ENCODE measurements around the gene PPM1F.

Gene PPM1F

GRCh38 chr22:21968452-21969129 lies 15.9 kb upstream of the PPM1F start:
- TF ChIP-seq OSR1 (CRISPR knock-in tag; IDR thresholded peaks at IDR 0.05): no peak
- TF ChIP-seq, protein P1, sequence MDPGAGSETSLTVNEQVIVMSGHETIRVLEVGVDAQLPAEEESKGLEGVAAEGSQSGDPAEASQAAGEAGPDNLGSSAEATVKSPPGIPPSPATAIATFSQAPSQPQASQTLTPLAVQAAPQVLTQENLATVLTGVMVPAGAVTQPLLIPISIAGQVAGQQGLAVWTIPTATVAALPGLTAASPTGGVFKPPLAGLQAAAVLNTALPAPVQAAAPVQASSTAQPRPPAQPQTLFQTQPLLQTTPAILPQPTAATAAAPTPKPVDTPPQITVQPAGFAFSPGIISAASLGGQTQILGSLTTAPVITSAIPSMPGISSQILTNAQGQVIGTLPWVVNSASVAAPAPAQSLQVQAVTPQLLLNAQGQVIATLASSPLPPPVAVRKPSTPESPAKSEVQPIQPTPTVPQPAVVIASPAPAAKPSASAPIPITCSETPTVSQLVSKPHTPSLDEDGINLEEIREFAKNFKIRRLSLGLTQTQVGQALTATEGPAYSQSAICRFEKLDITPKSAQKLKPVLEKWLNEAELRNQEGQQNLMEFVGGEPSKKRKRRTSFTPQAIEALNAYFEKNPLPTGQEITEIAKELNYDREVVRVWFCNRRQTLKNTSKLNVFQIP (CRISPR knock-in tag; IDR thresholded peaks at IDR 0.05; ENCODE audit: borderline replicate concordance, low read depth): no peak
- no peak for TF ChIP-seq ZFP30 (CRISPR knock-in tag; IDR thresholded peaks at IDR 0.05)
- no peak for TF ChIP-seq TOX (CRISPR knock-in tag; IDR thresholded peaks at IDR 0.05; ENCODE audit: borderline replicate concordance)
- no peak for TF ChIP-seq CSDC2 (CRISPR knock-in tag; IDR thresholded peaks at IDR 0.05)
- no peak for ATAC-seq

DNA sequence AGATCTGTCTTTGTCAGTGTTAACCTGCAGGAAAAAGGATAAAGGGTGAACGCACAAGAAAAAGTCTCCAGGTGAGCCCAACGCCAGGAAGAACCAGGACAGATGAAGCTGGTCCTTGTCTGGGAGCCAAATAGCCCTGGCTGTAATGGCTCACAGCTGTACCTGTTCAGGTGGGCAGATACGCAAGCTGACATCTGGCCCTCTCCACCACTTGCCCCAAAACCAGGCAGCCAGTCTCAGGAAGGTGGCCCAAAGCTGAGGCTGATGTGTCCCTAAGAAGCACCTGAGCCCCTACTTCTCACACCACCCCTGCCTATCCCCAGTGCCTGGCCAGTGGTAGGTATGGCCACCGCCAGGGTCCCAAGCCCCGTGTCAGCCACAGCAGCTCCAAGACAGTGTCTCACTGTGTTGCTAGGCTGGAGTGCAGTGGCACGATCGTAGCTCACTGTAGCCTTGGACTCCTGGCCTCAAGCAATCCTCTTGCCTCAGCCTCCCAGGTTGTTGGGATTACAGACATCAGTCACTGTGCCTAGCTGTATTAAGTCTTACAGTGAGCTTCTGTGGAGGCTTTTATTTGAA lies 15.1 kb upstream of the PPM1F start:
- TF ChIP-seq ZFP3 (CRISPR knock-in tag; IDR thresholded peaks at IDR 0.05) (no peak), OSR1 (CRISPR knock-in tag; IDR thresholded peaks at IDR 0.05) (no peak), PPARA (CRISPR knock-in tag; IDR thresholded peaks at IDR 0.05; ENCODE audit: borderline replicate concordance) (no peak), GLIS3 (CRISPR knock-in tag; IDR thresholded peaks at IDR 0.05) (no peak), ZNF565 (CRISPR knock-in tag; conservative IDR thresholded peaks at IDR 0.05; ENCODE audit: low read depth) (no peak), ZC3H10 (CRISPR knock-in tag; IDR thresholded peaks at IDR 0.05) (no peak), ISL1 (CRISPR knock-in tag; IDR thresholded peaks at IDR 0.05) (no peak), BACH2 (CRISPR knock-in tag; IDR thresholded peaks at IDR 0.05; ENCODE audit: borderline replicate concordance) (no peak), ESRRG (CRISPR knock-in tag; IDR thresholded peaks at IDR 0.05) (no peak), ZFP30 (CRISPR knock-in tag; IDR thresholded peaks at IDR 0.05) (no peak), TOX (CRISPR knock-in tag; IDR thresholded peaks at IDR 0.05; ENCODE audit: borderline replicate concordance) (no peak), ZNF8 (CRISPR knock-in tag; IDR thresholded peaks at IDR 0.05) (no peak), TSHZ2 (CRISPR knock-in tag; IDR thresholded peaks at IDR 0.05) (no peak)
- TF ChIP-seq, protein P2, sequence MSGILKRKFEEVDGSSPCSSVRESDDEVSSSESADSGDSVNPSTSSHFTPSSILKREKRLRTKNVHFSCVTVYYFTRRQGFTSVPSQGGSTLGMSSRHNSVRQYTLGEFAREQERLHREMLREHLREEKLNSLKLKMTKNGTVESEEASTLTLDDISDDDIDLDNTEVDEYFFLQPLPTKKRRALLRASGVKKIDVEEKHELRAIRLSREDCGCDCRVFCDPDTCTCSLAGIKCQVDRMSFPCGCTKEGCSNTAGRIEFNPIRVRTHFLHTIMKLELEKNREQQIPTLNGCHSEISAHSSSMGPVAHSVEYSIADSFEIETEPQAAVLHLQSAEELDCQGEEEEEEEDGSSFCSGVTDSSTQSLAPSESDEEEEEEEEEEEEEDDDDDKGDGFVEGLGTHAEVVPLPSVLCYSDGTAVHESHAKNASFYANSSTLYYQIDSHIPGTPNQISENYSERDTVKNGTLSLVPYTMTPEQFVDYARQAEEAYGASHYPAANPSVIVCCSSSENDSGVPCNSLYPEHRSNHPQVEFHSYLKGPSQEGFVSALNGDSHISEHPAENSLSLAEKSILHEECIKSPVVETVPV (CRISPR knock-in tag; IDR thresholded peaks at IDR 0.05): no peak
- TF ChIP-seq, protein P3, sequence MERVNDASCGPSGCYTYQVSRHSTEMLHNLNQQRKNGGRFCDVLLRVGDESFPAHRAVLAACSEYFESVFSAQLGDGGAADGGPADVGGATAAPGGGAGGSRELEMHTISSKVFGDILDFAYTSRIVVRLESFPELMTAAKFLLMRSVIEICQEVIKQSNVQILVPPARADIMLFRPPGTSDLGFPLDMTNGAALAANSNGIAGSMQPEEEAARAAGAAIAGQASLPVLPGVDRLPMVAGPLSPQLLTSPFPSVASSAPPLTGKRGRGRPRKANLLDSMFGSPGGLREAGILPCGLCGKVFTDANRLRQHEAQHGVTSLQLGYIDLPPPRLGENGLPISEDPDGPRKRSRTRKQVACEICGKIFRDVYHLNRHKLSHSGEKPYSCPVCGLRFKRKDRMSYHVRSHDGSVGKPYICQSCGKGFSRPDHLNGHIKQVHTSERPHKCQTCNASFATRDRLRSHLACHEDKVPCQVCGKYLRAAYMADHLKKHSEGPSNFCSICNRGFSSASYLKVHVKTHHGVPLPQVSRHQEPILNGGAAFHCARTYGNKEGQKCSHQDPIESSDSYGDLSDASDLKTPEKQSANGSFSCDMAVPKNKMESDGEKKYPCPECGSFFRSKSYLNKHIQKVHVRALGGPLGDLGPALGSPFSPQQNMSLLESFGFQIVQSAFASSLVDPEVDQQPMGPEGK (CRISPR knock-in tag; IDR thresholded peaks at IDR 0.05; ENCODE audit: borderline replicate concordance): no peak
- TF ChIP-seq, protein P1 (CRISPR knock-in tag; IDR thresholded peaks at IDR 0.05; ENCODE audit: borderline replicate concordance, low read depth): no peak
- no peak for ATAC-seq

DNA sequence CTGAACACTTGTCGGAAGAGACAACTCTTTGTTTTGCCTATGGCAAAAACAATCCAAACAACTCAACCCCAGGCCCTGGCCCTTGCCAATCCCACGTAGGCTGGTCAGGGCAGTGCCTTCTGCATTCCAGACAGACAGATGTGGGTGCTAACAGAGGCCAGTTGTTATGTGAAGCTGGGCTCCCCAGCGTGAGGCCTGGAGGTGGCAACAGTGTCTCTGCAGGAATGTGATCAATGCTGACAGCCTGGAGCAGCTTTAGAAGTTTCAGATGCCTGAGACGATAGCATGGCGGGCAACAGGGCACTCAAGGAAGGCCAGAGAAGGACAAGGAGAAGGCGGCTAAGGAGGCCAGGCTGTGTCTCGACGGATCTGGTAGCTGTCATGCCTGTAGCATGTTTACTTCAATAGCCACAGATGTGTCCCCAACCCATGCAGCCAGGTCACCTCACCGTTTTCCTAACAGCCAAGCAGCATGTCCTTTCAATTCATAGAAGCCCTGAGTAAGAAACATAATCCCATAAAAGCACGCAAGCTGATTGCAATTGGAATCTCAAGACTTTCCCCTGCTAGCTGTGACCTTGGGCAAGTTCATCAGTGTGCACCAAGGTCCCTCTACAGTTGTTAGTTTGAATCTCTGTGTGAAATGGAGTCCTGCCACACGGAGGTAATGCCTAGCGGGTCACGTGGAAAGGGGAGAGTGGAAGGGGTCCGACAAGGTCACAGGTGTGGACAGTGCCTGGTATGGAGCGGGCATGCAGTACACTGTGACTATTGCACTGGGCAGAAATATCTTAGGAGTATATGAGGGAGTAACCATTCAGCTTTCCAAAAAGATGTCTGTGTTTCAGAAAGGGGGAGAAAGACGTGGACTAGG lies 14.2 kb upstream of the PPM1F start:
- no peak for ATAC-seq

More for the DNA sequence above, 14.2 kb upstream of the PPM1F start:
- TF ChIP-seq, protein P2 (CRISPR knock-in tag; IDR thresholded peaks at IDR 0.05): no peak
- TF ChIP-seq SNAI2 (CRISPR knock-in tag; IDR thresholded peaks at IDR 0.05) (no peak), ZC3H10 (CRISPR knock-in tag; IDR thresholded peaks at IDR 0.05) (no peak), TOX (CRISPR knock-in tag; IDR thresholded peaks at IDR 0.05; ENCODE audit: borderline replicate concordance) (no peak), ESRRG (CRISPR knock-in tag; IDR thresholded peaks at IDR 0.05) (no peak)
- TF ChIP-seq, protein P1 (CRISPR knock-in tag; IDR thresholded peaks at IDR 0.05; ENCODE audit: borderline replicate concordance, low read depth): no peak

Data from SK-N-SH treated with all-trans-retinoic acid at 6 μM for 48 hours (cell line).